Gastroesophageal sphincter (tissue), 4 donors: ENCODE measurements around the gene PLPPR3. TPM values are rescaled to one million over a fixed set of nuclear protein-coding genes. Genes with fewer than 3 reads are reported as not detected.

Source experiments
- ATAC-seq: fragments of 150-250 bp; one replicate; pipeline ENCODE4 v1.9.1; 2016; ENCODE audit warnings: mild to moderate bottlenecking, moderate library complexity
- H3K27ac ChIP-seq, 4 donors: fragments of 200-600 bp; sonication (generic) in 3 of 4; 1 replicate in 3 of 4; 2 replicates in 1 of 4; pipeline ENCODE4 v1.5.1; 2016 to 2019
- H3K27me3 ChIP-seq: fragments of 200-600 bp; sonication (generic); one replicate; pipeline ENCODE4 v1.5.1; 2019
- H3K36me3 ChIP-seq, 2 donors: fragments of 200-600 bp; sonication (generic); one replicate each; pipeline ENCODE4 v1.5.1; 2019; ENCODE audit warnings: control low read depth in 1 of 2
- H3K4me1 ChIP-seq, 3 donors: fragments of 200-600 bp; sonication (generic); 1 replicate in 2 of 3; 2 replicates in 1 of 3; pipeline ENCODE4 v1.5.1; 2016 to 2019; ENCODE audit warnings: control low read depth in 2 of 3
- H3K4me3 ChIP-seq, 2 donors: fragments of 200-600 bp; sonication (generic); one replicate each; pipeline ENCODE4 v1.5.1; 2019; ENCODE audit warnings: mild to moderate bottlenecking in 1 of 2, moderate library complexity in 1 of 2
- H3K9me3 ChIP-seq, 3 donors: fragments of 200-600 bp; sonication (generic); one replicate each; pipeline ENCODE4 v1.5.1; 2017 to 2019; ENCODE audit warnings: control low read depth in 2 of 3
- CTCF ChIP-seq, 4 experiments: fragments of 200-600 bp in 2 of 4; fragments of 450-650 bp in 2 of 4; sonication (generic) in 1 of 4; IDR thresholded peaks; one replicate each; pipeline ENCODE4 v1.5.1; 2017 to 2019; ENCODE audit warnings: antibody characterized with exemption in 4 of 4, mild to moderate bottlenecking in 2 of 4, moderate library complexity in 2 of 4
- EP300 ChIP-seq: sonication (generic); formaldehyde crosslinking; IDR thresholded peaks from one replicate; pipeline ENCODE4 v1.6.1; 2017; ENCODE audit warnings: antibody characterized with exemption, mild to moderate bottlenecking
- POLR2A ChIP-seq, 2 donors: fragments of 450-650 bp; IDR thresholded peaks; one replicate each; pipeline ENCODE4 v1.6.1; 2017; ENCODE audit warnings: antibody characterized with exemption in 2 of 2, mild to moderate bottlenecking in 2 of 2, moderate library complexity in 1 of 2
- POLR2AphosphoS5 ChIP-seq: sonication (generic); formaldehyde crosslinking; IDR thresholded peaks from one replicate; pipeline ENCODE4 v1.6.1; 2017; ENCODE audit warnings: antibody characterized with exemption
- WGBS, 2 donors: methylation state at CpG; one replicate each; pipeline ENCODE4 v1.1.5; 2018; ENCODE audit warnings: low coverage in 1 of 2; 5-methylcytosine and 5-hydroxymethylcytosine counted together
- small RNA-seq, 4 donors: library from RNA; depleted of rRNA; stranded (forward); fragments of <200 nt; gene quantifications; one replicate each; pipeline ENCODE3, GENCODE V24; 2016
- total RNA-seq, 4 donors: library from RNA; depleted of rRNA; stranded (reverse); fragments of >200 nt; gene quantifications; one replicate each; pipeline ENCODE4 v1.1.0, GENCODE V29; 2016

Gene PLPPR3
- total RNA-seq, 4 donors from 2014 or later, result not detected

DNA sequence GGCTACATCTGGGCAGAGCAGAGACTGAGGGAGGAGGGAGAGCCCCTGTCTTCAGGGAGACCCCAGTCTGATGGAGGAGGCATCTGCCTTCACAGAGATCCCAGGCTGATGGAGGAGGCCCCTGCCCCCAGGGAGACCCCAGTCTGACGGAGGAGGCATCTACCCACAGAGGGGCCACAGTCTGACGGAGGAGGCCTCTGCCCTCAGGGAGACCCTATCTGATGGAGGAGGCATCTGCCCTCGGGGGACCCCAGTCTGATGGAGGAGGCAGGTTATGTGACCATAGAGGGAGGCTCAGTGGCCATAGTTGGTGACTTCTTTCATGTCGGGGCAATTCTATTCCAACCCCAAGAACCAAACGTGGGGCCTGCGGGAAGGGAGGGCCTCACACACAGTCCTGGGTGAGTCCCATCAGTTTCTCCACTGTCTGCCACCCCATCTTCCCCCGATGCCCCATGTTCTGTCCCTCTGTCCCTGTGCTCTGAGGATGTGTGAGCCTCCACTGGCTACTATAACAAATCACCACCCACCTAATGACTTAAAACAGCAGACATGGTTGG lies 56.5 kb downstream of the PLPPR3 start:
- TF ChIP-seq EP300, result no peak
- TF ChIP-seq CTCF (IDR thresholded peaks at IDR 0.05), result no peak
- no peak for TF ChIP-seq POLR2AphosphoS5
- no peak for TF ChIP-seq POLR2A (IDR thresholded peaks at IDR 0.05)
- Histone ChIP-seq H3K9me3 (peaks cover 0 to 6% (median 0%) of the 10 kb centered on the region in 3 donors), H3K4me1 (peaks cover 0 to 1% (median 0%) of the 10 kb centered on the region in 3 donors), H3K27me3 (peaks cover 43% of the 10 kb centered on the region), H3K36me3 (no peaks in the 10 kb centered on the region), H3K27ac (no peak overlapping the region), H3K4me3 (no peak overlapping the region)
- WGBS, 2 donors, result 50 to 60% methylated on average over 1 to 2 of the region's 7 CpGs
- ATAC-seq, result no peak

DNA sequence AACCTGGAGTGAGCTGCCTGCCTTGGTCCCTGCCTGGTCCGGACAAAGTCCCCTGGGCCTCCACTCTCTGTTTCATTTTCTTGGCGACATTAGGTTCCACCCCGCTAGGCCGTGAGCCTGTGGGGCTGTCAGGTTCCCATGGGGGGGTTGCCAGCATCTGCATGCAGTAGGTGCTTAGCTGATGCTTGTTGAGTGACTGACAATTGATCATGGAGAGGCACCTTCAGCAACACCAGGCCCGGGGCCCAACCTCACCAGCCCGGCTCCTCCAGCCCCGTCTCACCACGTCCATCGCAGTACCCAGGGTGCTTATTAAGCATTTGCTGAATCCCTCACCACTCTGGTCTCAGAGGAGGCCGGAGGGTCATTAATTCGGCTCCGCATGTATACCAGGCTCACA lies 57.5 kb downstream of the PLPPR3 start:
- Histone ChIP-seq H3K27ac (no peak overlapping the region), H3K4me1 (no peaks in the 10 kb centered on the region), H3K36me3 (no peaks in the 10 kb centered on the region), H3K4me3 (no peak overlapping the region), H3K9me3 (peaks cover 0 to 12% (median 0%) of the 10 kb centered on the region in 3 donors), H3K27me3 (peaks cover 38% of the 10 kb centered on the region)
- no peak for TF ChIP-seq POLR2AphosphoS5
- TF ChIP-seq POLR2A (IDR thresholded peaks at IDR 0.05), result no peak
- TF ChIP-seq EP300, result no peak
- no peak for TF ChIP-seq CTCF (IDR thresholded peaks at IDR 0.05)
- ATAC-seq, result no peak
- 93% methylated on average over 5 of the region's 12 CpGs; no CpG with 5 or more reads in 1 of the 2 donors for WGBS, 2 donors

GRCh38 chr19:763869-764268 lies 57.9 kb downstream of the PLPPR3 start:
- H3K27me3 ChIP-seq, result peaks cover 38% of the 10 kb centered on the region
- whole genome bisulfite sequencing, 2 donors, result 86 to 100% methylated on average over 1 of the region's 6 CpGs
- H3K4me3 ChIP-seq, result no peak overlapping the region
- TF ChIP-seq CTCF (IDR thresholded peaks at IDR 0.05) (no peak), EP300 (no peak), POLR2AphosphoS5 (no peak), POLR2A (IDR thresholded peaks at IDR 0.05) (no peak)
- no peaks in the 10 kb centered on the region for H3K4me1 ChIP-seq
- no peaks in the 10 kb centered on the region for H3K36me3 ChIP-seq
- ATAC-seq, result no peak
- peaks cover 0 to 16% (median 0%) of the 10 kb centered on the region in 3 donors for H3K9me3 ChIP-seq
- no peak overlapping the region for H3K27ac ChIP-seq

DNA sequence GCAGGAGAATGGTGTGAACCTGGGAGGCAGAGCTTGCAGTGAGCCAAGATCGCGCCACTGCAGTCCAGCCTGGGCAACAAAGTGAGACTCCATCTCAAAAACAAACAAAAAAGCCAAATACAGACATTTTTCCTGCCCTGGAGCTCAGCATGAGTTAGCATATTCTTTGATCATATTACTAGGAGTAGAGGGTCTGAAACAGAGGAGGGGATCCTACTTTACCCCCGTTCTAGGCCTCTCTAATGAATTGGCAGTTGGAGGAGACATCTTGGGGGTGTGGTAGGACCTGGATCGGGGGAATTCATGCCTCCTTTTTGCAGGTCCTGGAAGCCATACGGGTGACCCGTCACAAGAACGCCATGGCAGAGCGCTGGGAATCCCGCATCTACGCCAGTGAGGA lies 58.6 kb downstream of the PLPPR3 start:
- H3K27me3 ChIP-seq, result peaks cover 38% of the 10 kb centered on the region
- no peaks in the 10 kb centered on the region for H3K36me3 ChIP-seq
- no peak for TF ChIP-seq POLR2AphosphoS5
- no peak for TF ChIP-seq POLR2A (IDR thresholded peaks at IDR 0.05)
- no peak for TF ChIP-seq CTCF (IDR thresholded peaks at IDR 0.05)
- TF ChIP-seq EP300, result no peak
- H3K9me3 ChIP-seq, result peaks cover 0 to 23% (median 0%) of the 10 kb centered on the region in 3 donors
- WGBS, 2 donors, result 91 to 97% methylated on average over 5 to 10 of the region's 10 CpGs
- no peaks in the 10 kb centered on the region for H3K4me1 ChIP-seq
- no peak for ATAC-seq
- H3K27ac ChIP-seq, result no peak overlapping the region
- H3K4me3 ChIP-seq, result no peak overlapping the region

Small RNA genes within 50 kb of the gene (small RNA-seq; reads per million reads assigned to genes)
- 0 reads per million in 4 donors for gene MIR3187

Other genes starting within 250 kb of the PLPPR3 start
- gene BSG, start 249.4 kb downstream of the PLPPR3 start, total RNA-seq, result 100 to 1,000 TPM; 347 to 450 (median 384) TPM
- gene HCN2, start 232.1 kb downstream of the PLPPR3 start, total RNA-seq, result under 1 TPM; 0.12 to 0.27 (median 0.21) TPM
- gene POLRMT, start 188.4 kb downstream of the PLPPR3 start, total RNA-seq, result 10 to 100 TPM; 22.1 to 39.5 (median 28.1) TPM
- 1 to 10 TPM in 3 of 4 donors, under 1 TPM in 1; 0.67 to 4.7 (median 1.2) TPM for gene FGF22, start 182.1 kb downstream of the PLPPR3 start, total RNA-seq
- 10 to 100 TPM; 47.7 to 57.9 (median 52.0) TPM for gene RNF126, start 158.7 kb downstream of the PLPPR3 start, total RNA-seq
- gene FSTL3, start 145.6 kb downstream of the PLPPR3 start, total RNA-seq, result 100 to 1,000 TPM; 105 to 200 (median 133) TPM
- not detected for gene PRSS57, start 126.5 kb downstream of the PLPPR3 start, total RNA-seq
- 100 to 1,000 TPM in 1 of 4 donors, 10 to 100 TPM in 3; 21.5 to 111 (median 53.0) TPM for gene PALM, start 113.0 kb downstream of the PLPPR3 start, total RNA-seq
- gene MISP, start 70.8 kb downstream of the PLPPR3 start, total RNA-seq, result under 1 TPM in 1 of 4 donors, not detected in 3; 0.52 TPM
- 10 to 100 TPM; 68.6 to 95.6 (median 79.3) TPM for gene PTBP1, start 24.5 kb downstream of the PLPPR3 start, total RNA-seq
- under 1 TPM in 1 of 4 donors, not detected in 3; 0.40 TPM for gene AZU1, start 5.9 kb upstream of the PLPPR3 start, total RNA-seq
- not detected for gene PRTN3, start 19.0 kb upstream of the PLPPR3 start, total RNA-seq
- 1 to 10 TPM in 3 of 4 donors, under 1 TPM in 1; 0.49 to 2.3 (median 1.7) TPM for gene ELANE, start 30.3 kb upstream of the PLPPR3 start, total RNA-seq
- 1,000 to 10,000 TPM in 1 of 4 donors, 100 to 1,000 TPM in 3; 229 to 1,118 (median 654) TPM for gene CFD, start 37.7 kb upstream of the PLPPR3 start, total RNA-seq
- gene MED16, start 71.2 kb upstream of the PLPPR3 start, total RNA-seq, result 10 to 100 TPM; 20.2 to 40.3 (median 28.1) TPM
- gene RNU6-9, start 71.5 kb upstream of the PLPPR3 start, total RNA-seq, result not detected
- gene R3HDM4, start 91.3 kb upstream of the PLPPR3 start, total RNA-seq, result 10 to 100 TPM; 23.7 to 44.9 (median 32.9) TPM
- not detected for gene KISS1R, start 95.4 kb upstream of the PLPPR3 start, total RNA-seq
- gene ARID3A, start 104.1 kb upstream of the PLPPR3 start, total RNA-seq, result 1 to 10 TPM; 3.6 to 6.2 (median 4.9) TPM
- 10 to 100 TPM in 3 of 4 donors, 1 to 10 TPM in 1; 7.2 to 43.9 (median 20.1) TPM for gene WDR18, start 162.4 kb upstream of the PLPPR3 start, total RNA-seq
- not detected for gene GRIN3B, start 178.5 kb upstream of the PLPPR3 start, total RNA-seq
- gene TMEM259, start 199.2 kb upstream of the PLPPR3 start, total RNA-seq, result 100 to 1,000 TPM; 146 to 179 (median 154) TPM
- gene RNU6-2, start 199.6 kb upstream of the PLPPR3 start, total RNA-seq, result not detected
- gene CNN2, start 204.7 kb upstream of the PLPPR3 start, total RNA-seq, result 100 to 1,000 TPM in 1 of 4 donors, 10 to 100 TPM in 3; 52.9 to 103 (median 75.2) TPM
- 10 to 100 TPM in 1 of 4 donors, 1 to 10 TPM in 3; 3.9 to 14.3 (median 6.4) TPM for gene ABCA7, start 218.2 kb upstream of the PLPPR3 start, total RNA-seq
- 10 to 100 TPM in 3 of 4 donors, 1 to 10 TPM in 1; 9.5 to 29.8 (median 14.6) TPM for gene ARHGAP45, start 245.2 kb upstream of the PLPPR3 start, total RNA-seq